ENCODE measurements around the gene ERFL.
"Not testable (repeated sequence)": the region's sequence is repeated elsewhere in the genome, so short reads cannot be mapped to it uniquely, and the experiment has no call there.

ERFL gene

GRCh38 chr19:41926763-41927496, 1.3 kb downstream of the ERFL start:
- DNase-seq = no peak

- DNase-seq = no peak
These were observed 2.1 kb downstream of the ERFL start for GRCh38 chr19:41926028-41926762.

GRCh38 chr19:41925208-41926003, 2.8 kb downstream of the ERFL start:
- no peak for DNase-seq

- no peak for DNase-seq
These were observed 3.8 kb downstream of the ERFL start for GRCh38 chr19:41924151-41925145.

GRCh38 chr19:41923045-41923788, 5.0 kb downstream of the ERFL start:
- no peak for DNase-seq

GRCh38 chr19:41922585-41922984, 5.7 kb downstream of the ERFL start:
- no peak for DNase-seq

- no peak for DNase-seq
These were observed 6.4 kb downstream of the ERFL start for GRCh38 chr19:41921577-41922576.

- DNase-seq = no peak
These were observed 7.2 kb downstream of the ERFL start for GRCh38 chr19:41920882-41921576.

- no peak for DNase-seq
These were observed 8.1 kb downstream of the ERFL start for GRCh38 chr19:41919948-41920712.

- DNase-seq = no peak
These were observed 9.5 kb downstream of the ERFL start for GRCh38 chr19:41918653-41919244.

GRCh38 chr19:41918095-41918494, 10.2 kb downstream of the ERFL start:
- no peak for DNase-seq

- no peak for DNase-seq
These were observed 10.6 kb downstream of the ERFL start for GRCh38 chr19:41917676-41918075.

- no peak for DNase-seq
These were observed 12.4 kb downstream of the ERFL start for GRCh38 chr19:41915776-41916414.

GRCh38 chr19:41915021-41915775, 13.1 kb downstream of the ERFL start:
- DNase-seq = no peak

GRCh38 chr19:41914424-41914834, 13.8 kb downstream of the ERFL start:
- DNase-seq = not testable (repeated sequence)

GRCh38 chr19:41913538-41914423, 14.5 kb downstream of the ERFL start:
- DNase-seq = no peak
